Activated CD8-positive, alpha-beta T cell treated with anti-CD3 and anti-CD28 coated beads, Interleukin-2, amount 10 ng/mL, durations not matched to agents 7 days and 5 days (primary cell): Measurements from ENCODE around the gene UFC1. TPM values are rescaled to one million over a fixed set of nuclear protein-coding genes. Genes with fewer than 3 reads are reported as not detected.
A peak's percentile ranks its signal among the peaks of the same experiment; 100 is the strongest.

Experiments used
- ATAC-seq: fragments of 150-1000 bp; cut with Tn5 transposase; one replicate; pipeline ENCODE4 v1.10.0; 2021; ENCODE audit warnings: moderate library complexity
- CTCF ChIA-PET: fragments of 350-600 bp; sonication (Branson Sonifier 250); formaldehyde crosslinking; loops from one replicate; lab custom pipeline; 2021; ENCODE audit warnings: antibody characterized with exemption; lab: Charles Lee
- POLR2A ChIA-PET: fragments of 350-600 bp; sonication (Branson Sonifier 250); formaldehyde crosslinking; loops from one replicate; lab custom pipeline; 2021; ENCODE audit warnings: antibody characterized with exemption; lab: Charles Lee
- DNase-seq: peaks from one replicate; pipeline ENCODE4 v3.0.0-alpha.2; 2020
- H3K27ac Mint-ChIP-seq: one replicate; pipeline ENCODE4 v1.8.0; 2021; ENCODE audit warnings: mild to moderate bottlenecking, mixed read lengths
- H3K27me3 Mint-ChIP-seq: one replicate; pipeline ENCODE4 v1.8.0; 2021; ENCODE audit warnings: low read depth, mixed read lengths
- H3K36me3 Mint-ChIP-seq: one replicate; pipeline ENCODE4 v1.8.0; 2021; ENCODE audit warnings: low read depth, mixed read lengths
- H3K4me1 Mint-ChIP-seq: one replicate; pipeline ENCODE4 v1.8.0; 2021; ENCODE audit warnings: low read depth, mixed read lengths
- H3K4me3 Mint-ChIP-seq: one replicate; pipeline ENCODE4 v1.8.0; 2021; ENCODE audit warnings: mild to moderate bottlenecking, mixed read lengths
- H3K9me3 Mint-ChIP-seq: one replicate; pipeline ENCODE4 v1.8.0; 2022; ENCODE audit warnings: mixed read lengths; ENCODE audit not compliant: insufficient read depth
- total RNA-seq, 2 experiments: library from RNA; stranded (reverse); gene quantifications; one replicate each; pipeline ENCODE4 v1.2.3, GENCODE V29; 2021

UFC1 gene
- total RNA-seq, 2 experiments from 2014 or later, result 103 to 104 TPM

- ATAC-seq, result peak; percentile 93
- H3K27me3 Mint-ChIP-seq, result no peaks in the 10 kb centered on the region
- H3K27ac Mint-ChIP-seq, result peak overlapping the region; percentile 82
- peak; percentile 82 for DNase-seq
- ChIA-PET CTCF (interaction anchor here (0.7 to 5.2 kb wide), 23 partner anchors 11 to 215 kb away, joined by 3 to 72 read pairs (median 8); partner anchors contain the start of genes APOA2, B4GALT3, CFAP126 and NDUFS2), POLR2A (interaction anchor here (1.7 to 4.2 kb wide), 4 partner anchors 9 to 27 kb away, joined by 4 to 38 read pairs (median 14); partner anchors contain the start of genes B4GALT3, NDUFS2 and PPOX)
- no peaks in the 10 kb centered on the region for H3K36me3 Mint-ChIP-seq
- no peak overlapping the region for H3K4me3 Mint-ChIP-seq
- peaks cover 57% of the 10 kb centered on the region for H3K4me1 Mint-ChIP-seq
- H3K9me3 Mint-ChIP-seq, result no peaks in the 10 kb centered on the region
Observed at GRCh38 chr1:161192476-161193465, 39.0 kb downstream of the UFC1 start.

GRCh38 chr1:161193561-161194235, 39.9 kb downstream of the UFC1 start:
- Mint-ChIP-seq H3K4me3 (no peak overlapping the region), H3K4me1 (peaks cover 53% of the 10 kb centered on the region), H3K9me3 (no peaks in the 10 kb centered on the region)

GRCh38 chr1:161195171-161195570, 41.4 kb downstream of the UFC1 start:
- POLR2A ChIA-PET, result no interaction called here
- CTCF ChIA-PET, result interaction anchor here (1.1 to 4.7 kb wide), 5 partner anchors 10 to 179 kb away, joined by 3 to 22 read pairs (median 11); partner anchors contain the start of genes PPOX and TOMM40L
- H3K9me3 Mint-ChIP-seq, result no peaks in the 10 kb centered on the region
- no peak for ATAC-seq
- H3K4me1 Mint-ChIP-seq, result peaks cover 61% of the 10 kb centered on the region
- no peaks in the 10 kb centered on the region for H3K36me3 Mint-ChIP-seq
- H3K27ac Mint-ChIP-seq, result peak overlapping the region; percentile 84
- DNase-seq, result no peak
- no peaks in the 10 kb centered on the region for H3K27me3 Mint-ChIP-seq
- no peak overlapping the region for H3K4me3 Mint-ChIP-seq

More at GRCh38 chr1:161193561-161194235, 39.9 kb downstream of the UFC1 start:
- Mint-ChIP-seq H3K27me3 (no peaks in the 10 kb centered on the region), H3K27ac (peak overlapping the region; percentile 34), H3K36me3 (no peaks in the 10 kb centered on the region)
- ATAC-seq (no peak), DNase-seq (no peak)
- ChIA-PET POLR2A (interaction anchor here (2.8 to 4.2 kb wide), 3 partner anchors 8 to 28 kb away, joined by 13 to 38 read pairs (median 16); partner anchors contain the start of genes NDUFS2 and PPOX), CTCF (interaction anchor here (1.1 to 5.2 kb wide), 13 partner anchors 8 to 188 kb away, joined by 3 to 72 read pairs (median 19); partner anchors contain the start of genes NDUFS2, PPOX and TOMM40L)

- Mint-ChIP-seq H3K27ac (peak overlapping the region; percentile 17), H3K27me3 (no peaks in the 10 kb centered on the region), H3K36me3 (no peaks in the 10 kb centered on the region), H3K9me3 (no peaks in the 10 kb centered on the region), H3K4me1 (peaks cover 69% of the 10 kb centered on the region), H3K4me3 (no peak overlapping the region)
- POLR2A ChIA-PET, result no interaction called here
- ATAC-seq (no peak), DNase-seq (no peak)
- CTCF ChIA-PET, result interaction anchor here (18.1 kb wide), 1 partner anchor 26 kb away, joined by 331 read pairs; the partner anchor contains the start of genes APOA2, FCER1G and TOMM40L
Observed at GRCh38 chr1:161196111-161196510, 42.3 kb downstream of the UFC1 start.

DNA sequence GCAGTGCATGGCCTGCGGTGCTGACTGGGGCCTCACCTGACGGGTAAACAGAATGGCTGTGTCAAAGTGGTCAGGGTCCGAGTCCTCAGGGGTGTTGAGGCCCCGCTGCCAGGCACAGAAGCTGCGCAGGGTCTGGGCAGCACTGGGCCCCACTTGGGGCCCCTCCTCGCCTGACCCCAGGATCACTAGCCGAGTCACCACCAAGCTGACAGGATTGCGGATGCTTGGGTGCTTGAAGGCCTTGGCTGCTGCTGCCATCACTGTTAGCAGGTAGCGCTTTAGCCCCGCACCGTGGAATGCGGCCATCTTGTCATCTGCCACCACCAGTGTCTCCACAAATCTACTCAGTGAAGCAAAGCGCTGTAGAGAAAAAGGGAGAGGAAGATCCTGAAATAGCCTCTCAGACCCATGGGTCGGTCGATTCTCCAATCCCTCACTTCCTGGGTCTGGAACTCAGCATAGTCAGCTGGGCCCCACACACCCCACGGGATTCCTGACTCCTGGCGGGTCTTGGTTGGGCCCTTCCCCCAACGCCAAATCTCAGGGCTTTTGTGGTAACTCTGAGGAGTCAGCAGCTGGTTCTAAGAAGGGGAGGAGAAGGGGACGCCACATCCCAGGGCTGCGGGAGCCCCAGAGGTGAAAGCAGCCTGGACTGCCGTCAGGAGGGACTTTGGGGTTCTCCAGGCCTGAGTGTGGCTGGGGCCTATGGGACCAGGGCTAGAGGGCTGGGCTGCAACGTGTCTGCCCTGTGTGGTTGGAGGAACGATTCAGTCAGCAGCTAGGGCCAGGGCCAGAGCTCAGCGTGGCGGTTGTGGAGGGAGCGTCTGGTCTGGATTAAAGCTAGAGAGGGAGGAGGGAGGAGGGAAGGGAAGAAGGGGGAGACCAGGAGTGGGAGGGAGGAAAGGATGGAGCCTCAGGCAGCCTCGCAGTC, 43.0 kb downstream of the UFC1 start:
- no peak overlapping the region for H3K4me3 Mint-ChIP-seq

GRCh38 chr1:161197560-161198193, 43.9 kb downstream of the UFC1 start:
- no peak for ATAC-seq
- H3K36me3 Mint-ChIP-seq, result peaks cover 5% of the 10 kb centered on the region
- no peaks in the 10 kb centered on the region for H3K9me3 Mint-ChIP-seq
- peaks cover 74% of the 10 kb centered on the region for H3K4me1 Mint-ChIP-seq
- ChIA-PET POLR2A (interaction anchor here (0.7 to 1.5 kb wide), 2 partner anchors 12 to 192 kb away, joined by 4 to 8 read pairs; no protein-coding TSS in a partner anchor), CTCF (interaction anchor here (1.7 to 18.1 kb wide), 3 partner anchors 16 to 93 kb away, joined by 5 to 331 read pairs (median 15); partner anchors contain the start of genes APOA2, FCER1G and TOMM40L)
- no peak for DNase-seq
- H3K4me3 Mint-ChIP-seq, result no peak overlapping the region
- H3K27ac Mint-ChIP-seq, result peak overlapping the region; percentile 67
- H3K27me3 Mint-ChIP-seq, result no peaks in the 10 kb centered on the region

More for the DNA sequence above, 43.0 kb downstream of the UFC1 start:
- DNase-seq (no peak), ATAC-seq (no peak)
- POLR2A ChIA-PET, result no interaction called here
- H3K9me3 Mint-ChIP-seq, result no peaks in the 10 kb centered on the region
- H3K27me3 Mint-ChIP-seq, result no peaks in the 10 kb centered on the region
- H3K36me3 Mint-ChIP-seq, result no peaks in the 10 kb centered on the region
- H3K27ac Mint-ChIP-seq, result peak overlapping the region; percentile 67
- H3K4me1 Mint-ChIP-seq, result peaks cover 76% of the 10 kb centered on the region
- CTCF ChIA-PET, result interaction anchor here (2.3 to 18.1 kb wide), 2 partner anchors 15 to 26 kb away, joined by 15 to 331 read pairs; partner anchors contain the start of genes APOA2, FCER1G and TOMM40L

GRCh38 chr1:161198194-161198896, 44.6 kb downstream of the UFC1 start:
- Mint-ChIP-seq H3K4me1 (peaks cover 73% of the 10 kb centered on the region), H3K27ac (peak overlapping the region; percentile 17), H3K4me3 (no peak overlapping the region), H3K9me3 (no peaks in the 10 kb centered on the region), H3K27me3 (no peaks in the 10 kb centered on the region), H3K36me3 (peaks cover 9% of the 10 kb centered on the region)
- DNase-seq (no peak), ATAC-seq (no peak)
- POLR2A ChIA-PET, result interaction anchor here (0.6 to 1.9 kb wide), 4 partner anchors 13 to 191 kb away, joined by 3 to 9 read pairs (median 6); partner anchors contain the start of gene PPOX
- CTCF ChIA-PET, result interaction anchor here (1.4 to 18.1 kb wide), 4 partner anchors 16 to 93 kb away, joined by 3 to 331 read pairs (median 10); partner anchors contain the start of genes APOA2, FCER1G, PPOX and TOMM40L

DNA sequence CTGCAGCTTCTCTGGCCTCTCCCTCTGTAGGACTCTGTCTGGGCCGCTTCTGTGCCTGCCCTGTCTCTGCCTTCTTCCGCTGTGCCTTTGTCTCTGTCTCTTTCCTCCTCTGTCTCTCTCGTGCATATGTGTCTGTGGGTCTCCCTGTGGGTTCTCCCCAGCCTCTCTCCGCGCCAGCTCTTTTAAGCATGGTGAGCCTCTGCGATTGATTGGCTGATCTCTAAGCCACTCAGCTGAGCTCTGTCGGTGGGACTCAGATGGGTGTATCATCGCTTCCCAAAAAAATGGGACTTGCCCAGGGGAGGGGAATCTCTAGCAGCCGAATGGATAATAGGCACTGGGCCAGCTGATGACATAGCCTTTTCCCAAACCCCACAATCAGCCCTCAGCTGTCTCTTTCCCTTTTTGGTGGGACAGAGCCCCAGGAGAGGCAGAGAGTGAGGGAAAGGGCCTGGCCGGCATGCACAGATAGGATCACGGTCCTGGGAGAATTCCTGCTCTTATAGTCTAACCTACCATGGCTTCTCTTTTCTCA, 45.2 kb downstream of the UFC1 start, which contains the start of gene ADAMTS4:
Gene ADAMTS4 (minus strand): TSS at position 158 of the 535 bp plus-strand sequence. CDS start 427 bp downstream, outside the sequence.
- Mint-ChIP-seq H3K27ac (peak within 1 kb of the TSS; percentile 95), H3K9me3 (no peaks in the 10 kb centered on the region), H3K4me1 (peaks cover 79% of the 10 kb centered on the region), H3K27me3 (no peaks in the 10 kb centered on the region), H3K36me3 (peaks cover 15% of the 10 kb centered on the region), H3K4me3 (no peak within 1 kb of the TSS)
- POLR2A ChIA-PET, result interaction anchor here (1.5 to 1.9 kb wide), 2 partner anchors 14 to 33 kb away, joined by 8 to 9 read pairs; partner anchors contain the start of gene PPOX
- no peak for ATAC-seq
- CTCF ChIA-PET, result interaction anchor here (1.4 to 18.1 kb wide), 4 partner anchors 17 to 92 kb away, joined by 3 to 331 read pairs (median 10); partner anchors contain the start of genes APOA2, FCER1G, PPOX and TOMM40L
- no peak for DNase-seq
